NCI-H345 treated with DMSO at 0.1 percent for 48 hours (cell line): ENCODE results near the gene PLCD3.
"Not testable (repeated sequence)": the region's sequence is repeated elsewhere in the genome, so short reads cannot be mapped to it uniquely, and the experiment has no call there.

Source experiments
- DNase-seq: peaks from one replicate; lab custom pipeline; 2025; ENCODE audit not compliant: unreplicated experiment; lab: John Stamatoyannopoulos, UW

PLCD3 gene

DNA sequence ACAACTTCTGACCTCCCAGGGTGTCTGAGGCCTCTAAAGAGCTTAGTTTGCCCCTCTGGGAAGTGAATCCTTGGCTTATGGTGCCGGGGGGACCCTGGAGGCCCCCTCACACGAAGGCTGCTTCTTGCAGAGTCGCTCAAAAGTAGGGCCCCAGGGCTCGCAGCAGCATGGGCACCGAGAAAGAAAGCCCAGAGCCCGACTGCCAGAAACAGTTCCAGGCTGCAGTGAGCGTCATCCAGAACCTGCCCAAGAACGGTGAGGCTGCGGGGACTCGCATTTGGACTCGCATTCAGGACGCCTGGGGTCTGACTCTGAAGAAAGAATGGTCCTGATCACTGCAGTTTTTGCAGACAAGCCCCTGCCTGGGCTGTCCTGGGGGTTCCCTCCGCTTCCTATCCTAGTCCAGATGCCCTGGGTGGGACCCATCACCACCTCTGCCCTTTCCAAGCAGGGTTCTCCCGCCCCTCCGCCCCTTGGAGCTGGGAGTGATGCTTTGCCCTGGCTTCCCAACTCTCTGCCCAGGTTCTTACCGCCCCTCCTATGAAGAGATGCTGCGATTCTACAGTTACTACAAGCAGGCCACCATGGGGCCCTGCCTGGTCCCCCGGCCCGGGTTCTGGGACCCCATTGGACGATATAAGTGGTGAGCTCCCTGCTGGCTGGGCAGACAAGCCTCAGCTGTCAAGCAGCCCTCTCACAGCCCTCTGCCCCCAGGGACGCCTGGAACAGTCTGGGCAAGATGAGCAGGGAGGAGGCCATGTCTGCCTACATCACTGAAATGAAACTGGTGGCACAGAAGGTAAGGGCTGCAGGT is 3.9 kb upstream of the PLCD3 start:
- no peak for DNase-seq

- peak; percentile 75 for DNase-seq
Measured at GRCh38 chr17:45135192-45135977, 3.1 kb upstream of the PLCD3 start, which contains the start of gene ACBD4. TSS of gene ACBD4 (plus strand) at chr17:45135687. CDS start at chr17:45136145, 458 bp downstream.

GRCh38 chr17:45132572-45133463 is 503 bp upstream of the PLCD3 start:
- peak; percentile 32 for DNase-seq

GRCh38 chr17:45131616-45132319 is 547 bp downstream of the PLCD3 start:
- DNase-seq, result no peak

- DNase-seq, result no peak
Measured at GRCh38 chr17:45130681-45131615, 1.4 kb downstream of the PLCD3 start.

DNA sequence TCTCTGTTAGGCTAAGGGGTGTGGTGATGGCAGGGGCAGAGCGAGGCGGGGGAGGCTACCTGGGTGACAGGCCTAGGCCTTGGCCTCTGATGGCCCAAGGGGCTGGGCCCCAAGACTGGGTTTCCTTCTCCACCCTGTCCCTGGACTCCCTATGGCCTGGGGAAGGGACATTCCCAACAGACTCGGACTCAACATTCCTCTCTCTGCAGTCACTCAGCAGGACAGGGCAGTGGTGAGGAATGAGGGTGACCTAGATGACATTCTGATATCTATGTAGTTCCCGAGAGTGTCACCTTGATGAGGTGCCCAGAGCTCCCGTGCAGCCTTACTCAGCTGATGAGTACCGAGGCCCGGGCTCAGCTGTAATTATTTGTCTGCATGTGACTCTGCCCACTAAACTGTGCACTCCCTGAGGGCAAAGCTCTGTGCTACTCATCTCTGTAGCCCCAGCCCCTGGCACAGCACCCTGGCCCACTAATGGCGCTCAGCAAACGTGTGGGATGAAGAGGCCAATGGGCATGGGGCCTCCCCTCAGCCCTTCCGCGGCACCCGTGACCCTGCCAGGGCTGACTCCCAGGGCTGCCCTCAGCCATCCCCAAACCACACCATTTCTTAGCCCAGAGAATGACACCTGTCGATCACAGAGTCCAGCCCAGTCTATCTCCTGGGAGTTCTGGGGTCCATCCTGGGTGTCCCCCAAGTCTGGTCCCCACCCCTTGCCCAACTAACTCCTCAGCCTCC is 2.2 kb downstream of the PLCD3 start:
- no peak for DNase-seq

GRCh38 chr17:45129426-45129939 is 2.8 kb downstream of the PLCD3 start:
- no peak for DNase-seq

- no peak for DNase-seq
Measured at GRCh38 chr17:45128989-45129388, 3.3 kb downstream of the PLCD3 start.

- DNase-seq, result no peak
Measured at GRCh38 chr17:45128331-45128730, 4.0 kb downstream of the PLCD3 start.

DNA sequence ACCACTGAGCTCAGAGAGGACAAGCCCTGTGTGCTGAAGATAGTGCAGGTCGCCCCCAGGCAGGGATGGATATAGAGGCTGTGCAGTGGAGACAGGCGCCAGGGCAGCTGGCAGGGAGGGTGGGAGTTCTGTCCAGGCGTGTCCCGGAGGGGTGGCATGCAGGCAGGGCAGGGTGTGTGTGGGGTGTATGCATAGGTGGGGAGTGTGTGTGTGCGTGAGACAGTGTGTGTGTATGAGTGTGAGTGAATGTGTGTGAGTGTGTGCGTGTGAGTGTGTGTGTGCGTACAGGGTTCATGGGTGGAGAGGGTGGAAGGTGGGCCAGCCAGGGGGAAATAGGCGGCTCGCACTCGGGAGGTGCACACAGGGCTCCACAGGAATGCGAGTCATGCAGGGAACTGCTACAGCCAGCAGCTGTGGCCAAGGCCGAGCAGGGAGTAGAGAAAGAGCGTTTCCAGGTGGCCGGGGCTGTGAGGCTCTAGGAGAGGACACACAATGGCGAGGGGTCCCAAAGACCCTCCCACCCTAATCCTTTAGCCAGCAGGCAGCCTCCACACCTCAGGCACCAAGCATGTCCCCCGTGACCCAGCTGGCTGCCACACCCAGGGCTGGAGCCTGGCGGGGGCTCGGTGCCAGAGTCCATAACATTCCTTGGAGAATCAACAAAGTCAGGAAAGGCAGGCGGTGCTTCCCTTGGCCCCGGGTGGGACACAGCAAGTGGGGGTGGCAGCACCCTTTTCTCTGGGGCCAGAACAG is 4.6 kb downstream of the PLCD3 start:
- DNase-seq, result no peak

DNA sequence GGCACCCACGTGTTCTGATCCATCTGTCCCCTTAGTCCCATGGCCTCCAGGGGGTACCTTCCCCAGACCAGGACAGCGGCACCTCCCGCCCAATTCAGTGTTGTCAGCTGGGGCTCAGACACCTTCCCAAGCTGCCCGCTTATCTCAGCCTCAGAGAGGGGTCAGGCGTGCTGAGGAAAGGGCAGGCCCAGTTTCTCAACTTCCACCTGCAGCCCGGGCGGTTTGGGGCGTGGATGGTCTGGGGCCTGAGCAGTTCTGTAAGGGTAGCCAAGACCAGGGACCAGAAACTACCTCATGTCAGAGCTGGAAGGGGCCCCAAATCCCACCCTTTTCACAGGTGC is 5.1 kb downstream of the PLCD3 start:
- no peak for DNase-seq

GRCh38 chr17:45125509-45125908 is 6.8 kb downstream of the PLCD3 start:
- DNase-seq, result no peak

DNA sequence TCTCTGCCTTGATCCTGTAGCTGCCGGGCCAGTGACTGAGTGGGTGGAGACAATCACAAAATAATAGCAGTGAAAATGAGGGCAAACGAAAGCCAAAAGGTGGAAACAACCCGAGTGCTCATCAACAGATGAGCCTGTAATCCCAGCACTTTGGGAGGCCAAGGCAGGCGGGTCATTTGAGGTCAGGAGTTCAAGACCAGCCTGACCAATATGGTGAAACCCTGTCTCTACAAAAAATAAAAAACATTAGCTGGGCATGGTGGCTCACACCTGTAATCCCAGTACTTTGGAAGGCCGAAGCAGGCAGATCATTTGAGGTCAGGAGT is 7.6 kb downstream of the PLCD3 start:
- not testable (repeated sequence) for DNase-seq

DNA sequence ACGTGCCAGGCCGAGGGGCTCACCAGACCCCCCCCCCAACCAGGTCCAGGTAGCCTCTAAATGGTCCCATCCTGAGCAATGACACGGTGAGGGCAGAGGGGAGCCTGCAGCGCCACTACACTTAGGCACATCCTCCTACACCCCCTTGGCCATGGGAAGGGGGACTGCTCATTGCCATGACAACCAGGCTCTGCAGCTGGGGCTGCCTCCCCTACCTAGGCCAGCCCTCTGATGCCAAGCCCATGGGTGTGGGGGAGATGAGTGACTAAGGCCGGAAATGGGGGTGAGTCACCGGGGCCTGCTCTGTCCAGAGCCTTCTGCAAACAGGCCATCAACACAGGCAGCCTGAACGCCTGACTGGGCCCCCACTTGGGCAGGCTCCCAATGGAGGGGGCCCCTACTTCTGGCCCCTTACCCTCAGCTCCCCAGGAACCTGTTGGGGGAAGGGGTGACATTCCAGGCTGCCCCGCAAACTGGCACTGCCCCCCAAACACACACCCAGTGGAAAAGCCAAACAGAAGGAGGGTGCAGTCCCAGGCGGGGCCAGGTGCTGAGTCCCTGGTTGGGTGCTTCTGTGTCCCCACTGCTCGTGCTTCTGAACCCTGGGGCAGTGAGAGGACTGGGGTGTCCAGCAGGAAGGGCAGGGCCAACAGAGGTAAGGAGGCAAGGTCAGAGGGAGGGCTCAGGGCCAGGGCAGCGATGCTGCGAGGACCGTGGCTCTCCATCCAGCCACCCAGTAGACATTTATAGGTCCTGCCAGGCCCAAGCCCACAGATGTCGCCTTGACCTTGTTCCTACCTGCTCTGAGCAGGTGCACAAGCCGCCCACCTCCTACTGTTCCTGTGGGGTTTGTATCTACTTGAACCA is 8.2 kb downstream of the PLCD3 start:
- DNase-seq, result no peak

GRCh38 chr17:45123076-45123770 is 9.1 kb downstream of the PLCD3 start:
- no peak for DNase-seq

DNA sequence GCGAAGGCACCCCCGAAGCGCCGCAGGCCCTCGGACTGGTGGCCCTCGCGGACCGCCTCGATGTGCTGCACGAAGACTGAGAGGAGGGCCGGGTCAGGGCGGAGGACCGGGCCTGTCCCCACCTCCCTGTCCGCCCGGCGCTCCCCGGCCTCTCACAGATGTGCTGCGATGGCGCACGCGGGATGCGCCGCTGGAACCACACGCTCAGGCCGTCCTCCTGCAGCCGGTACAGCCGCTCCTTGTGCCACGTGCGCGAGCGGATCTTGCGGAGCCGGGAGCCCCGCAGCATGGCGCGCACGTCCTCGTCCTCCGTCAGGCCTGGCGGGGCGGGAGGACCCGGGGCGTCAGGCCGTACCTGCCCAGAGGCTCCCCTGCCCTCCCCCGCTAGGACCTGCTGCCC is 11.3 kb downstream of the PLCD3 start:
- DNase-seq, result no peak

DNA sequence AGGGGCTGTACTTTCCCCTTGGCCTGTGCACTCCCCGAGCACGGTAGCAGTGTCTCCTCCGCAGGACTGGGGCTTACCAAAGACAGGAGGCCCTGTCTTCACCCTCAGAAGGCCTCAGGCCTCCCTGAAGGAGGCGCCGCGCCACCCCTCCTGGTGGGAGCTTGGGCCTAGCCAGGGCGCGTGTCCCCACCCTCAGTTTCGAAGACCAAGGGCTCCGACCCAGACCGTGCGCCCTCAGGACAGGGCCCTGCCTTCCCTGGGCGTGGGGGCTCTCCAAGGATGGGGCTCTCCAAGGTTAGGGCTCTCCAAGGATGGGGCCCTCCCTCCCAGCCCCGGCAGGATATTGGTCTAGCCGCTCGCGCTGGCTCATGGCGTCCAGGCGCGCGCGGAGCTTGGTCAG is 11.8 kb downstream of the PLCD3 start:
- DNase-seq, result no peak
